ENCODE results near the gene TMEM116.

TMEM116 gene

GRCh38 chr12:112031472-112031871 lies 18.5 kb upstream of the TMEM116 start:
- DNase-seq (ENCODE audit: low read depth), result no peak
- TF ChIP-seq, protein P1, sequence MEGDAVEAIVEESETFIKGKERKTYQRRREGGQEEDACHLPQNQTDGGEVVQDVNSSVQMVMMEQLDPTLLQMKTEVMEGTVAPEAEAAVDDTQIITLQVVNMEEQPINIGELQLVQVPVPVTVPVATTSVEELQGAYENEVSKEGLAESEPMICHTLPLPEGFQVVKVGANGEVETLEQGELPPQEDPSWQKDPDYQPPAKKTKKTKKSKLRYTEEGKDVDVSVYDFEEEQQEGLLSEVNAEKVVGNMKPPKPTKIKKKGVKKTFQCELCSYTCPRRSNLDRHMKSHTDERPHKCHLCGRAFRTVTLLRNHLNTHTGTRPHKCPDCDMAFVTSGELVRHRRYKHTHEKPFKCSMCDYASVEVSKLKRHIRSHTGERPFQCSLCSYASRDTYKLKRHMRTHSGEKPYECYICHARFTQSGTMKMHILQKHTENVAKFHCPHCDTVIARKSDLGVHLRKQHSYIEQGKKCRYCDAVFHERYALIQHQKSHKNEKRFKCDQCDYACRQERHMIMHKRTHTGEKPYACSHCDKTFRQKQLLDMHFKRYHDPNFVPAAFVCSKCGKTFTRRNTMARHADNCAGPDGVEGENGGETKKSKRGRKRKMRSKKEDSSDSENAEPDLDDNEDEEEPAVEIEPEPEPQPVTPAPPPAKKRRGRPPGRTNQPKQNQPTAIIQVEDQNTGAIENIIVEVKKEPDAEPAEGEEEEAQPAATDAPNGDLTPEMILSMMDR (conservative IDR thresholded peaks at IDR 0.05; ENCODE audit: low read depth, low read length), result no peak
- H3K4me3 ChIP-seq (ENCODE audit: low read length), result no peak overlapping the region

DNA sequence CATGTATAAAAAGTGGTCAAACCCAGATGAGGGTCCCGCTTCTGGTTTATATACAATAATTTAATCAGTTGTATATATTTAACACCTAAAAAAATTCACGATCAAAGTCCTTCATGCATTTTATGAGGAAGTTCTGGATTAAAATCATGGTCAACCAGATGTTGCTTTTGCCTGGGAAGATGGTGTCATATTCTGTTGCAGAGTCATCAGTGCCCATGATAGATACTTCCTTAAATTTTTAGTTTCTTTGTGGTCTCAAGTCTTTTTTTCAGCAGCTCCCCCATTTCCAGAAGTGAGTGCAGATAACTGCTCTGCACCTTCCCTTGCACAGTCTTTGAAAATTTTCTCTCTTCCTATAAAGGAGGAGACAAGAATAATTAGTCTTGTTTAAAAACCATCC lies 16.3 kb upstream of the TMEM116 start:
- TF ChIP-seq, protein P1 (conservative IDR thresholded peaks at IDR 0.05; ENCODE audit: low read depth, low read length), result no peak
- no peak overlapping the region for H3K4me3 ChIP-seq (ENCODE audit: low read length)
- DNase-seq (ENCODE audit: low read depth), result no peak

DNA sequence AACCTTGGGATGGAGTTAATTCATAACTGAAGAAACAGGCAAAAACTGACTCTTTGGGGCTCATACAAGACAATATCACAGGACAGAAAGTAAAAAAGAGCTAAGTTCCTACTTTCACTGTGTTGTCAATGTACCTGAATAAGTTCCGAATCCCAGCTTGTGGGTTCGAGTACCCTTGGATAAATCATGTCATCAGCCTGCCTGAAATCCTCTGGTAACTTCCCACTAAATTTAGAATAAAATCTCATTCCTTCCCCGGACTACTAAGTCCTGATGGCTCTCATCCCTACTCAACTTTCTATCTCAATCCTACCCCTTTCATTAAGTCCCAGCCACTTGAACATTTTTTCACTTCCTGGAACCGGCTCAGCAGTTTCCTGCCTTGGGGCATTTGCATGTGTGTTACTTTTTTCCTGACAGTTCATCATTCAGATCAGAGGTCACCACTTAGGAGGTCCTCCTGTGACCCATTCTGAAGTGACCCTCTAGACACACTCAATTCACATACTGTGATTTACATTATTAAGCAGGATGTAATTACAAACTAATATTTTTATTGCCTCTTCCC lies 12.9 kb upstream of the TMEM116 start:
- no peak overlapping the region for H3K4me3 ChIP-seq (ENCODE audit: low read length)
- DNase-seq (ENCODE audit: low read depth), result no peak
- TF ChIP-seq, protein P1 (conservative IDR thresholded peaks at IDR 0.05; ENCODE audit: low read depth, low read length), result no peak

GRCh38 chr12:112023759-112024396 lies 10.9 kb upstream of the TMEM116 start:
- no peak overlapping the region for H3K4me3 ChIP-seq (ENCODE audit: low read length)
- TF ChIP-seq, protein P1 (conservative IDR thresholded peaks at IDR 0.05; ENCODE audit: low read depth, low read length), result no peak
- DNase-seq (ENCODE audit: low read depth), result no peak

- DNase-seq (ENCODE audit: low read depth), result no peak
- TF ChIP-seq, protein P1 (conservative IDR thresholded peaks at IDR 0.05; ENCODE audit: low read depth, low read length), result no peak
- no peak overlapping the region for H3K4me3 ChIP-seq (ENCODE audit: low read length)
These were observed 9.5 kb upstream of the TMEM116 start for GRCh38 chr12:112022241-112023016.

- TF ChIP-seq, protein P1 (conservative IDR thresholded peaks at IDR 0.05; ENCODE audit: low read depth, low read length), result no peak
- no peak for DNase-seq (ENCODE audit: low read depth)
- no peak overlapping the region for H3K4me3 ChIP-seq (ENCODE audit: low read length)
These were observed 8.0 kb upstream of the TMEM116 start for GRCh38 chr12:112020947-112021457.
